Camera-type eye (tissue), 1 donor: ENCODE results near the gene TREM2. TPM values are rescaled to one million over a fixed set of nuclear protein-coding genes. Genes with fewer than 3 reads are reported as not detected.

Source experiments
- total RNA-seq: library from RNA; depleted of rRNA; stranded (reverse); fragments of >200 nt; gene quantifications from one replicate; pipeline ENCODE4 v1.2.3, GENCODE V29; 2014

Gene TREM2
- total RNA-seq: 0.38 TPM

DNA sequence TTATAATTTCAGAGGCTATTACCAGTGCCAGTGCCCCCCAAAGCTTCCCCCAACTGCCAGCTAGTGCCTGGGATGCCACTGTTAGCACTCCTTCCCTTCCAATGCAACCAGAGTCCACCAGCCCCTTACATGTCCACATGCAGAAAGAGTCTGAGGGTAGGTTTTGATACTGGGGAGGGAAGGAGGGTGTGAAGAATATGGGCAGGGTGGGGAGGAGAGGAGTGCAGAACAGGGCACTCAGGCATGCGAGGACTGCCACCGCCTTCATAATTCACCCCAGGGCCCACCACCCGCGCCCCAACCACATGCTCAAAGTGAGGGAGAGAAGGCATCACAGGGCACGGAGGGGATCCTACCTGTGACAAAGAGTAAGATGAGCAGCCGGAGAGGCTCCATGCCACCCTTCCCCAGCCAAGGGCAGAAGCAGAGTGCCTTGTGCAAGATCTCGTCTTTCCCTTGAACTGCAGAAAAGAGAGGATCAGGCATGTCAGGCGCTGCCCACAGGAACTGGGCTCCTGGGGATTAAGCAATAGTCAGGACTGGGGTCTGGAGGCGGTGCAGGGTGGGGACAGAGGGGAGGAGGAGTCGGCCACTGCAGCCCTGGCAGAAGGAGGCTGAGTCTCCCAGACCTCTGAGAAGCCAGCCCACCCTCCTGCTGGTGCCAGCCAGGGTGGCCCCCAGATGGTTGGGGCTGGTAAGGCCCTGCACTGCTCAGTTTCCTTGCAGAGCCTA is at the start of gene TREM2:
Gene TREM2, minus strand, starts transcription at position 430 of the 732 bp plus-strand sequence. Its CDS starts 34 bp downstream, at position 396.

GRCh38 chr6:41200901-41201763 is 38.2 kb upstream of the TREM2 start, which contains the start of gene TREML2:
Gene TREML2 (minus strand): TSS chr6:41201149. CDS start chr6:41201008, 141 bp downstream.

GRCh38 chr6:41153992-41154625 is 8.8 kb downstream of the TREM2 start, which contains the start of gene TREML1:
Gene TREML1 (minus strand): TSS chr6:41154347. CDS start chr6:41154288, 59 bp downstream.

Other genes with a start within 250 kb of the TREM2 start
- gene UNC5CL, start 123.9 kb downstream of the TREM2 start, total RNA-seq: 1.2 TPM
- not detected for gene TSPO2, start 120.6 kb downstream of the TREM2 start, total RNA-seq
- gene APOBEC2, start 109.9 kb downstream of the TREM2 start, total RNA-seq: 31.3 TPM
- 36.7 TPM for gene OARD1, start 90.8 kb downstream of the TREM2 start, total RNA-seq
- gene NFYA, start 90.1 kb downstream of the TREM2 start, total RNA-seq: 59.0 TPM
- 0.55 TPM for gene TREML1, start 8.8 kb downstream of the TREM2 start, total RNA-seq
- 0.27 TPM for gene TREML2, start 38.0 kb upstream of the TREM2 start, total RNA-seq
- gene TREML4, start 65.2 kb upstream of the TREM2 start, total RNA-seq: not detected
- 1.8 TPM for gene TREM1, start 123.6 kb upstream of the TREM2 start, total RNA-seq
- gene NCR2, start 172.5 kb upstream of the TREM2 start, total RNA-seq: not detected